HG02798 (cell line): ENCODE measurements around the gene SYTL5.
"Not testable (repeated sequence)": the region's sequence is repeated elsewhere in the genome, so short reads cannot be mapped to it uniquely, and the experiment has no call there.

Experiments
- ATAC-seq: cut with Tn5 transposase; IDR thresholded peaks from one replicate; pipeline ENCODE4 v1.9.1; 2021; ENCODE audit warnings: mild to moderate bottlenecking; ENCODE audit not compliant: unreplicated experiment, poor library complexity

The SYTL5 gene

DNA sequence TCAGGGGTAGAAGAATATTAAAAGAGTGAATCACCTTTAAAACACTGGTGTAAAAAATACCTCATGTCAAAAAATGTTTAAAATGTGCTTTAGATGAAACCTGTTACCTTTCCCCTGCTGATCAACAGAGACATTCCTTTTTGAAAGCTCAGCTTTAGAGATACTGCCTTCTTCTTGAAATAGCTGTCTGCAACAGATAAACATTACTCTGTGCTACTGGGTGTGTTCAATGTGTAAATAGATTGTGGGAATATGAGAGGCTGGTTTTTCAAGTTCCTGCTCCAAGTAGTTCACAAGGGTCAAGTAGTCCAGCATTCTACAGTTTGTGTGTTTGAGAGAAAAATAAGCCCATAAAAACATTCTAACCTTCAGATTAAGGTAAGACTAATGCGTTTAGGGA lies at the start of gene SYTL5:
Gene SYTL5, plus strand, starts transcription at position 263 of the 400 bp plus-strand sequence. CDS start 27,337 bp downstream, outside the sequence.
- no peak for ATAC-seq

DNA sequence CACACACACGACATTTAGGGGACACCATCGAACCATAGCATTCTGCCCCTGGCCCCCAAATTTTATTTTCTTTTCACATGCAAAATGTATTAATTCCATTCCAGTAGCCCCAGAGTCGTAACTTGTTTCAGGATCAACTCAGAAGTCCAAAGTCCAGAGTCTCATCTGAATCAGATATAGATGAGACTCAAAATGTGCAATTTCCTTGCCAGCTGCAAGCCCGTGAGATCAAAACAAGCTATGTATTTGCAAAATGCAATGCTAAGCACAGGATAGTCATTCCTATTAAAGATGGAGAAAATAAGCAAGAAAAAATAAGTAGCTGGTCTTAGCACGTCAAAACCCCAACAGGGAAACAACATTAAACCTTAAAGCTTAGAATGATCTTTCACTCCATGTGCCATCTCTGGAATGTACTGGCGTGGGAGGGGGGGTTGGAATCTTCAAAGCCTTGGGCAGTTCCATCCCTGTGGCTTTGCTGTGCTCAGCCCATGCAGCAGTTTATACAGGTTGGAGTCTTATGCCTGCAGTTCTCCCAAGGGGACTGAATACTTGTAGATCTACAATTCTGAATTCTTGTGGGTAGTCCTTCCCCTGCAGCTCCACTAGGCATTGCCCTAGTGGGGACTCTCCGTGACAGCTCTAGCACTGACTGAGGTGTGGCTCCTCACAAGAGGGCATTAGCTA lies 47.7 kb upstream of the SYTL5 start:
- ATAC-seq: no peak

DNA sequence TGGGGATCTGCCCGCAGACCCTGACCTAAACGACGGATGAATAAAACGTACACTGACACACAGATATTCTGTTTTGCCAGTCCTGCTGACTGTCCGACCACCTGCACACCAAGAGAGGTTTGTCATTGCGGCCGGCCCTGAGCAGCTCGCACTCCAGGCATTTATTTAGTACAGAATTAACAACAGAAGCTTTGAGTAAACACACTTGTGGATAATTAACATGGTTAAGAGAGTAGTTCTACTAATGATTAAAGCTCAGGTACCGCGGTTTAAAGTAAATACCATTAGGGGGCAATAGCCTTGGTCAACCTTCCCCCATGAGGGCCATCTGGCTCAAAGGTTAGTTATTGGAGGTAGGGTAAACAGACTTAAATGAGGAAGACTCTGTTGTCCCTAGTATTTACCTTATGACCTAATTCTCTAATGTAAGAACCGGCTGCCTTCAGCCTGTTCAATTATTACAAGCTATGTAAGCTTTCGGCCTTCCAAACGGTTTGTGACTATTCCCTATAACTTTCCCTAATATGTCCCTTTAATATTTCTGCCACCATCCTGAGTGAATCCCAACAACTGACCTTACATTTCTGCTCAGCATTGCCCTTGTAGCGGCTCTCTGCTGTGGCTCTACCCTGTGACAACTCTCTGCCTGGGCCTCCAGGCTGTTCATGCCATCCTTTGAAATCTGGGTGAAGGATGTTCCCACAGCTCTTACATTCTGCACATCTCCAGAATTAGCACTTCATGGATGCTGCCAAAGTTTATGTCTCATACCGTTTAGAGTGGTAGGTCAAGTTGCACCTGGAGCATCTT lies 46.9 kb upstream of the SYTL5 start:
- ATAC-seq: no peak

DNA sequence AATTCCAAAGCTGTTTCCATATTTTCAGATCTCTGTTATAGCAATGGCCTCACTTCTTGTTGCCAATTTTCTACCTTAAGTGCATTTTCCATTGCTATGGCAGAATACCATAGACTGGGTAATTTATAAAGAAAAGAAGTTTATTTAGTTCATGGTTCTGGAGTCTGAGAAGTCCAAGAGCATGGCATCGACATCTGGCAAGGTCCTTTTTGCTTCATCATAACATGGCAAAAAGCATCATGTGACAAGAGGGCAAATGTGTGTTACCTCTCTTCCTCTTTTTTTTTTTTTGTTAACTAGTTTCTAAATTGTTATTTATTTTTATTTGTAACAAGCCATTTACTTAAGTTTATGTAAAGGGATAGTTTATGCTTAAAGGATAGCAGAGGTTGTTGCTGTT lies 45.2 kb upstream of the SYTL5 start:
- no peak for ATAC-seq

DNA sequence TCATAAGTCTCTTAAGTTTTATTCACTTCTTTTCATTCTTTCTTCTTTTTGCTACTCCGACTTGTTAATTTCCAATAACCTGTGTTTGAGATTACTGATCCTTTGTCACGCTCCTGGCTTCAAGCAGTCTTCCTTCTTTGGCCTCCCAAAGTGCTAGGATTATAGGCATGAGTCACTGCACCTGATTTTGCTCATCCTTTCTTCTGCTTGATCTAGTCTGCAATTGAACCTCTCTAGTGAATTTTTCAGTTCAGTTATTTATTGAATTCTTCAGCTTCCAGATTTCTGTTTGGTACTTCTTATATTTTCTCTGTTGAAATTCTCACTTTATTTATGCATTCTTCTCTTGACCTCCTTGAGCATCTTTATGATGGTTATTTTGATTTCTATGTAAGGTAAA lies 38.6 kb upstream of the SYTL5 start:
- no peak for ATAC-seq

DNA sequence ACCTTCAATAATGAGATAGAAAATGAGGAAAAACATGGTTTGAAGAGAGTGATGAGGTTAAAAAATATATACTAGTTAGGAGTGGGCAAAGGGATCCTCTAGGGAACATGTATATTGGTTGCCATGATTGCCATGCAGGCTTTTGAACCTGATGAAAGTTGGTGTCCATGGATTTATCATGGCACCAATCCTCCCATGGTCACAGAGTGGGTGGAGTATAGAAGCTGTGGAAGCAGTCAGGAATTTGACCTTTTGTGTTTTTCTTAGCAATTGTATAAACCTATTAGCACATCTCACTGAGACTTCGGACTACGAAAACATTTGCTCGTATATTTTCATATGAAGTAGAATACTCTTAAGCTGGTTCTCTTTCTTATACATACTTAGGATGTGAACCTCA lies 30.9 kb upstream of the SYTL5 start:
- no peak for ATAC-seq

DNA sequence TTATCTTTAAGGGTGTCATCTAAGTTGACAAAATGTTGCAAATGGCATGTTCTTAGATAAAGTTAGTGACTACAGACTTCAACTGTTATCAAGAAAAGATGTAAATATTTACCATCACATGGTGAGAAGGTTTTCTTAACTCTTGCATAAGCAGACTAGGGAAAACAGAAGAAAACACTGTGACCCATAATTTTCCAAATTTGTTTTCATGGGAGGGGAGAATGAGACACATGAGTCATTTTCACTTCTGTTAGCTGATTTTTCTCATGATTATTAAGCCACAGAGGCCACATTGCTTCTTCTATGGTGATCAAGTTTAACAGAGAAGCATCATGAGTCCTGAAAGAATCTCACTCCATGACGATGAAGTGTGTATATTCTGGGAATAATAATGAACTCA lies 30.2 kb upstream of the SYTL5 start:
- ATAC-seq: no peak

DNA sequence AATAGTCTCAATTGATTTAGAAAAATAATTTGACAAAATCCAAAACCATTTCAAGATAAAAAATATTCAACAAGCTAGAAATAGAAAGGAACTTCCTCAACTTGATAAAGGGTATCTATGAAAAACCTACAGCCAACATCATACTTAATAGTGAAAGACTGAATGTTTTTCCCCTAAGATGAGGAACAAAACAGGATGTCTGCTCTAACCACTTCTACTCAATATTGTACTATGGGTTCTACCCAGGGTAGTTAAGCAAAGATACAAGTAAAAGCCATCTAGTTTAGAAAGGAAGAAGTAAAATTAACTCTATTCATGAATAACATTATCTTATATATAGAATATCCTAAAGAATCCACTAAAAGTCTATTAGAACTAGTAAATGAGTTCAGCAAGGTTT lies 21.5 kb upstream of the SYTL5 start:
- ATAC-seq: no peak

DNA sequence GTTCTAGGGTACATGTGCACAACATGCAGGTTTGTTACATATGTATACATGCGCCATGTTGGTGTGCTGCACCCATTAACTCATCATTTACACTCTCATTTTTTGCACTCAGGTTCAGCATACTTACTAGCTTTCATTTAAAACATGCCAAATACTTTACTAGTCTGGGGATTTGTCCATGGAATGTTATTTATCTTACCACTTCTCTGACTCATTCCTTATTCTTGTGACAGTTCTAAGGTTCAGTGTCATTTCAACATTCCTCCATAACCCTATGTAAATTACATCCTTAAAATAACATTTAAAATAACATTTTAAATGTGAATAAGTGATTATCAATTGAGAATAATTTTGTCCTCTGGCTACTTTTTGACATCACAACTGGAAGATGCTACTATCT lies 19.5 kb upstream of the SYTL5 start:
- ATAC-seq: no peak

DNA sequence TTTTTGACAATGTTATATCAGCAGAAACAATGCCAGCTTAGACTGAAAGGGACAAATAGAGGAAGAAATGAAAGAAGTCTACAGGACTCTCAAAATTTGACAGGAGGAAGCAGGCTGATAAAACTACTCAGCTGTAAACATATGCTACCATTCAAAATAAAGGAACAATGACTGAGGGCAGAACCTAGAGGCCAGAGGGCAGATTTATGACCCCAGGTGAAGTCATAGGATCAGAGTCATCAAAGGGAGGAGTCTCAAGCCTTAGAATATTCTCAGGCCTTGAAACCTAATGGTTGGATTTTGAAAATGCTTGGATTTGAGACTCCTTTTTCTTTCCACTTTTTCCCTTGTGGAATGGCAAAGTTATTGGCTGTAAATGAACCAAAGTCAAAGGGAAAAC lies 17.0 kb upstream of the SYTL5 start:
- no peak for ATAC-seq

DNA sequence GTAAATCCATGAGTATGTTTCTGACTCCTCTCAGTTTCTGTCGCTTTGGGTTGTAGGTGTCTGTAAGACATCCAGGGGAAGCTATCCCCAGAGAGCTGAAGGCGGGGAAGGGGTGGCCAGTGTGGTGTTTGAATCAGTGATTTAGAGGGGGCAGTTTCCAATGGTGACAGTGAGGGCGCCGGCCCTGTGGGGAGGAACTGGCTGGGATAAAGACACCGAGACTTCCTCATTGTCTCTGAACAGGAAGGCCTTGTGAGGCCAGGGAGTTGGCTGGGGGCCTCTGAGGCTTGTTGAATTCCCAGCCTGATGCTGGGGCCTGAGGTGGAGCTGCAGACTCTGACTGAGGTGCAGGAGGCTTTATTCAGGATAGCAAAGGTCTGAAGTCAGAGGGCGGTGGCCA lies 15.1 kb upstream of the SYTL5 start:
- ATAC-seq: not testable (repeated sequence)

DNA sequence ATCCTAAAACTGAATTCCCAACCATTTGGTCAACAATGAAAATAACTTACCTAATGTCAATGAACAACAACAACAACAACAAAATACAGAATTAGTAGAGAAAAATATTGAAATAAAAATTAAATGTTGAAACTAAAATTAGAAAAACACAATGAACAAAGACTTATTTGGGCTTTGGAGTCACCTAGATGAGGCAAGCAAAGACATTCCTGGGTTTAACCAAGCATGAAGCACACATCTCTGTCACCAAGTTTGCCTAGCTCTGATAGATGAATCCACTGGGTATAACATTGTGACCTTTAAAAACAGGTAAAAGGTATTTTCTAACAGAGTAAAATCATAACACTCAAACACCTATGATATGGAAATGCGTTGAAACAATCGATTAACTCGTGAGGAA lies 13.2 kb upstream of the SYTL5 start:
- no peak for ATAC-seq

DNA sequence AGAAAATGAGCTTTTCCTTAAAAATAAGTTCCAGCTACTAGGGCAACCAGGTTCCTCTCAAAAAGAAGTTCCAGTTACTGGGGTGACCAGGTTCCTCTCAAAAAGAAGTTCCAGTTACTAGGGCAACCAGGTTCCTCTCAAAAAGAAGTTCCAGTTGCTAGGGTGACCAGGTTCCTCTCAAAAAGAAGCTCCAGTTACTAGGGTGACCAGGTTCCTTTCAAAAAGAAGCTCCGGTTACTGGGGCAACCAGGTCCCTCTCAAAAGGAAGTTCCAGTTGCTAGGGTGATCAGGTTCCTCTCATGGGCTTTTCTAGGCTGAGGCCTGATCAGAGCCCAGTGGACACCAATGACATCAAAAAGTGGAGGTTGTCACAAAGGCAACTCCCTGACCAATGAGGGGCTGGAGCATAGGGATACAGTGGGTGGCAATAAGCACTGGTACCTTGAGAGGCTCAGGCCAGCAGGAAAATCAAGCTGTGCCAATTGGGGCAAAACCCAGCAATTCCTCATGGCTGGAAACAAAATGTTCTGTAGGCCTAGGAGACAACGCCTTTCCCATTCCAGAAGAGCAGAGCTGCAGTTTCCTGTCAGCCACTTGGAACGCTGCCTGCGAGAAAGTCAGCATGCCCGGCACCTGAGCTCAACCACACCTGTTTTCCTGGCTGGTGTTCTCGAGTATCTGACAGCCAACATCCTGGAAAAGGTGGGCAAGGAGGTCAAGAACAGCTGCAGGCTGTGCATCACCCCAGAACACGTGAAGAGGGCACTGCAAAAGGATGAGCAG lies 12.3 kb upstream of the SYTL5 start:
- ATAC-seq: peak; percentile 82

DNA sequence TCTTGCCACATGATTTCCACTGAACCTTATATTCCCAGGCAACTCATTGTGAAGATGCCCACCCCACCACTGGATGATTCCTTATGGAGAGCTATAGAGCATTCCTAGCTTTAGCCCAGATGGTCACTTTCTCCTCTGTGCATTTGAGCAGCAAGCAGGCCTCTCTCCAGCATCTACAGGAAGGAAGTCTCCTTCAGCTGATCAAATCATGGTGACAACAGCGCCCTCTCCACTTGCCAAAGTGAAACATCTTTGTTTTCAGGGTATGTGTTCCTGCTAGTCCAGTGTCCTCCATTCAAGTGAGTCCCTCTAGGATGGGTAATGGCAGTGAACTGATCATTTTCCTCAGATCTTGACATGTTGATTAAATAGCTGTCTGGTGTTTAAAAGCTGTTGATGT lies 10.9 kb upstream of the SYTL5 start:
- no peak for ATAC-seq

DNA sequence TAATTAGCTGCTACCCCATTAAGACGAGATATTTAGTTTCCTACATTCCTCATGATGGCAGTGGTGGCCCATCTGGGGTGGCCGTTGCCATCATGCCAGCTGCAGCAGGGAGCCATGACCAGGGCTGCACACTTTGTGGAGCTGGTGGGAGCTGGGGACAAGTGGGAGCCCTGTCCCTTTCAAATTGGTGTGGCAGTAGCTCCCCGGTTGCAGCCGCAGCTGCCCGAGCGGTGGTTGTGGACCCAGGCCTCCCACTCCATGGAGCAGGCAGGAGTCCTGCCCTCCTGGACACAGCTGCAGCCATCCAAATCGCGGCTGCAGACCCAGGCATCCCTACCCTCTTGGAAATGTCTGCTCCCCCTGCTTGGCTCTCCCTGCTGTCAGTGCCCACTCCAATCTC lies 9.3 kb upstream of the SYTL5 start:
- ATAC-seq: no peak

DNA sequence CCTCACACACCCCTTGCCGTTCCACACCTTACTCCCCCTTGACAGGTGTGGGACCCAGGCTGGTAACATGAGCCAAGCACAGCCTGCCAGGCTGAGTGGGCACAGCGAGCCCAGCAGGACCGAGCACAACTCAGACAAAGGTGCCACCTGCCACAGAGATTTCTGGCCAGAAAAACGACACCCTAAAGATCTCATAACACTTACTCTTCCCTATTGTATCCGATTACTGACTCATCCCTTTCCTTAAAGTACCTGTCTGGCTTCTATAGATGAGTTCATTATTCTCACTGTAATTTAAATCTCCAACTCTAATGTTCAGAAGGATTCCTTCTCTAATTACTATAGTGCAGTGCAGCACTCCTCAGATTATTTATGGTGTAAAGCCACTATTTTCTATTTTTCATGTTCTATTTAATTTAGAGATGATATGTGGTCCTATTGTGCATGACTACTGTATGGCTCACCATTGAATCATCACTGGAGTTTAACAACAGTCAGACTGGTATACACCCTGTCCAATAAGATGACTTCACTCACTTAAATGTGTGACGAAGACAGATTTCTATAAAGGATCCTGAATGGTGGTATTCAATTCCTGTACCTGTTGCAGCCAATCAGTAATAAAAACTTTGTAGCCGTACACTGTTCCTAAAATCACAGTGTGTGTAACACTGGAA lies 7.6 kb upstream of the SYTL5 start:
- no peak for ATAC-seq

DNA sequence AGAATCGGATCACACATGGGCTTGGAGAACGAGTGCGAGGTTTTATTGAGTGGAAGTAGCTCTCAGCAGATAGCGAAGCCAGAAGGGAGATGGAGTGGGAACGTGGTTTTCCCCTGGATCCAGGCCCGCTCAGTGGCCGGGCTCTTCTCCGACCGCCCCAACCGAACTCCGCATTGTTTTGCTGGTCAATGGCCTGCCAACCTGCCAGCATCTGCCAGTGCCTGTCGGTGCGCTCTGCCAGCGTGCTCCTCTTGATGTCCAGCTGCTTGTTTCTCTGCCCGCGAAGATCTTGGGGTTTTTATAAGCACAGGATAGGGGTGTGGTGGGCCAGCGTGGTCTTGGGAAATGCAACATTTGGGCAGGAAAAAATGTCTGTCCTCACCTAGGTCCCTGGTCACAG lies 5.6 kb upstream of the SYTL5 start:
- no peak for ATAC-seq

DNA sequence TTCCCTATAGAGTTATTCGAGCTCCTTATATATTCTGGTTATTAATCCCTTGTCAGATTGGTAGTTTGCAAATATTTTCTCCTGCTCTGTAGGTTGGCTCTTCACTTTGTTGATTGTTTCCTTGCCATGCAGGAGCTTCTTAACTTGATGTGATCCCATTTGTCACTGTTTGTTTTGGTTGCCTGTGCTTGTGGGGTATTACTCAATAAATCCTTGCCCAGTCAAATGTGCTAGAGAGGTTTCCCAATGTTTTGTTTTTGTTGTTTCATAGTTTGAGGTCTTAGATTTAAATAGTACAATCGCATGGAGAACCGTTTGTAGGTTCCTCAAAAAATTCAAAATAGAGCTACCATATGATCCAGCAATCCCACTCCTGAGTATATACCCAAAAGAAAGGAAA lies 2.3 kb upstream of the SYTL5 start:
- no peak for ATAC-seq

DNA sequence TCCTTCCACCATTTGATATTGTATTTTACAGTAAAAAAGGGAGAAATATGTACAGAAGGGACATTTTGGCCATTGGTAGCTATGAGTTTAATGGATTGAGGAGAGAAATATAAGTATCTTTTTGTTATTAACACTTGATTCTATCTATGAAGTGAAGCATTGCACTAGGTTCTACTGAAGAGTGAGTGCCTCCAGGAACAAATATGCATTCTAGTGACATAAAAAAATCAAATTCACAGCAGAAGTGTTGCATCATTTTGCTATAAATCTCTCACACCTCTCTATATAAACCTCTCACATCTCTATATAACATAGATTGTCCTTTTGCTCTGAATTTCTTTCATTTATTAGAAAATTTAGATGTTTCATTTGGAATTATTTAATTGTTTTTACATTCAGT lies 425 bp downstream of the SYTL5 start:
- ATAC-seq: no peak

DNA sequence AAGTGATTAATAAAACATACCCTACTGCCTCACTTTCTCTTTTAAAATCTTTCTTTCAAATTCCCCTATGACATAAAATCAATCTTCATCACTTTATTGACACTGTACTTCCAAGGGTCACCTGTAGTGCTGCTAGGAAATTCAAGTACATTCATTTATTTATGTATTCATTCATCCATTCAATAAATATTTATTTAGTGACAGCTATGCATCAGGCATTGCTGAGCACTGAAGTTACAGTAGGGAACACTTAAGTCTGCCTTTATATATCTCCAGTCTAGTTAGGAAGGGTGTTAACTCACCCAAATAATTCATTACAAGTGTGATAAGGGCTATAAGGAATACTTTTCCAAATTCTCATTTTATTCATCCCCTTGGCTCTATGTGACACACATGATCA lies 2.3 kb downstream of the SYTL5 start:
- no peak for ATAC-seq

DNA sequence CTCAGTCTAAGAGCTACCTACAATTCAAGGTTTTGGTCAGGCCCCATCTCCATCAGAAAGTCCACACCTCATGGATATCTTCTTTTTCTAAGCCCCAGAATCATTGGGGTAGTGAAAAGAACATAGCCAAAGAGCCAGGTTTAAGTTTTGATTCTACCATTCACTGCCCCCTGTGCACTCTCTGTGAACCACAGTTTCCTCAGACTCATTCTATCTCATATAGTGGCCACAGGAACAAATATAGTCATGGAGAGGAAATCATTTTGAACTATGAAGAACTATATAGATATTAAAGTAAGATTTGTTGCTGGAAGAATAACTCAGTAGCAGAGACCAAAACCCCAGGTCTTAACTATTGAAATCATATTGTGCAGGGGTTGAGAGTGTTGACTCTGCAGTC lies 3.3 kb downstream of the SYTL5 start:
- no peak for ATAC-seq
